ENCODE data around the gene TSHZ2. TPM values are rescaled to one million over a fixed set of nuclear protein-coding genes. Genes with fewer than 3 reads are reported as not detected.
"Not testable (repeated sequence)": the region's sequence is repeated elsewhere in the genome, so short reads cannot be mapped to it uniquely, and the experiment has no call there.

Gene TSHZ2
- total and polyA plus RNA-seq, 12 donors, result 1.5 to 6.2 (median 4.5) TPM

- TF ChIP-seq CTCF (IDR thresholded peaks at IDR 0.05), result no peak
- Histone ChIP-seq H3K9me3 (peaks cover 0 to 5% (median 0%) of the 10 kb centered on the region in 11 donors), H3K27ac (no peak overlapping the region), H3K4me1 (peaks cover 0 to 10% (median 0%) of the 10 kb centered on the region in 9 donors), H3K36me3 (no peaks in the 10 kb centered on the region), H3K27me3 (no peaks in the 10 kb centered on the region), H3K4me3 (no peak overlapping the region)
- ATAC-seq (peak in 1 of 8 donors; percentile 39), DNase-seq (no peak)
- intact Hi-C loops (cut with DNase I), result no loop called here
- 42 to 53% methylated on average over 4 of the region's 4 CpGs for WGBS, 2 donors
These were observed 48.2 kb downstream of the TSHZ2 start for GRCh38 chr20:53020376-53020775.

GRCh38 chr20:53020834-53021233 lies 48.7 kb downstream of the TSHZ2 start:
- Histone ChIP-seq H3K36me3 (no peaks in the 10 kb centered on the region), H3K27ac (no peak overlapping the region), H3K27me3 (no peaks in the 10 kb centered on the region), H3K4me3 (no peak overlapping the region), H3K9me3 (peaks cover 0 to 5% (median 0%) of the 10 kb centered on the region in 11 donors), H3K4me1 (peaks cover 0 to 10% (median 0%) of the 10 kb centered on the region in 9 donors)
- no peak for DNase-seq
- peak in 1 of 8 donors; percentile 22 for ATAC-seq
- 74 to 77% methylated on average over 2 of the region's 2 CpGs for WGBS, 2 donors
- intact Hi-C loops (cut with DNase I), result no loop called here
- peak in 3 of 9 donors; percentile 7 to 24 (median 8) for TF ChIP-seq CTCF (IDR thresholded peaks at IDR 0.05)

- Histone ChIP-seq H3K27me3 (no peaks in the 10 kb centered on the region), H3K4me1 (peaks cover 0 to 10% (median 0%) of the 10 kb centered on the region in 9 donors), H3K9me3 (no peaks in the 10 kb centered on the region), H3K4me3 (no peak overlapping the region), H3K36me3 (no peaks in the 10 kb centered on the region), H3K27ac (no peak overlapping the region)
- WGBS, 2 donors, result 80 to 93% methylated on average over 3 of the region's 3 CpGs
- no peak for TF ChIP-seq CTCF (IDR thresholded peaks at IDR 0.05)
- no peak for DNase-seq
- ATAC-seq, result no peak
- intact Hi-C loops (cut with DNase I), result no loop called here
These were observed 49.8 kb downstream of the TSHZ2 start for GRCh38 chr20:53021934-53022333.

- no peak for TF ChIP-seq CTCF (IDR thresholded peaks at IDR 0.05)
- H3K4me3 ChIP-seq, result no peak overlapping the region
- H3K4me1 ChIP-seq, result peaks cover 0 to 10% (median 0%) of the 10 kb centered on the region in 9 donors
- H3K36me3 ChIP-seq, result no peaks in the 10 kb centered on the region
- ATAC-seq (peak in 2 of 8 donors; percentile 22 to 28), DNase-seq (no peak)
- no peaks in the 10 kb centered on the region for H3K9me3 ChIP-seq
- 48 to 72% methylated on average over 5 of the region's 5 CpGs for WGBS, 2 donors
- H3K27ac ChIP-seq, result peak overlapping the region in 1 of 10 donors; percentile 50
- no peaks in the 10 kb centered on the region for H3K27me3 ChIP-seq
- intact Hi-C loops (cut with DNase I), result no loop called here
These were observed 51.8 kb downstream of the TSHZ2 start for GRCh38 chr20:53023732-53024520.

- WGBS, 2 donors, result 96 to 97% methylated on average over 5 of the region's 5 CpGs
- intact Hi-C loops (cut with DNase I); H3K4me1 ChIP-seq; H3K27ac ChIP-seq; H3K36me3 ChIP-seq; H3K4me3 ChIP-seq; DNase-seq; ATAC-seq; H3K9me3 ChIP-seq; H3K27me3 ChIP-seq: not testable (repeated sequence)
These were observed 52.5 kb downstream of the TSHZ2 start for GRCh38 chr20:53024653-53025052.

Data from heart right ventricle (tissue), 16 donors.